Gastrocnemius medialis (tissue), 4 donors: Measurements from ENCODE around the gene C8A.

Experiments used
- POLR2A ChIP-seq, 2 donors: fragments of 450-650 bp; IDR thresholded peaks; one replicate each; pipeline ENCODE4 v1.6.1; 2017; ENCODE audit warnings: antibody characterized with exemption in 2 of 2, mild to moderate bottlenecking in 2 of 2, moderate library complexity in 2 of 2
- TF ChIP-seq, protein P1 (sequence below), 5 experiments: fragments of 450-650 bp in 3 of 5; fragments of 200-600 bp in 2 of 5; sonication (generic) in 2 of 5; IDR thresholded peaks in 4 of 5; conservative IDR thresholded peaks in 1 of 5; 1 replicate in 4 of 5; 2 replicates in 1 of 5; pipeline ENCODE4 v1.5.1; 2016 to 2019; ENCODE audit warnings: antibody characterized with exemption in 5 of 5, mild to moderate bottlenecking in 3 of 5, moderate library complexity in 3 of 5

DNA sequence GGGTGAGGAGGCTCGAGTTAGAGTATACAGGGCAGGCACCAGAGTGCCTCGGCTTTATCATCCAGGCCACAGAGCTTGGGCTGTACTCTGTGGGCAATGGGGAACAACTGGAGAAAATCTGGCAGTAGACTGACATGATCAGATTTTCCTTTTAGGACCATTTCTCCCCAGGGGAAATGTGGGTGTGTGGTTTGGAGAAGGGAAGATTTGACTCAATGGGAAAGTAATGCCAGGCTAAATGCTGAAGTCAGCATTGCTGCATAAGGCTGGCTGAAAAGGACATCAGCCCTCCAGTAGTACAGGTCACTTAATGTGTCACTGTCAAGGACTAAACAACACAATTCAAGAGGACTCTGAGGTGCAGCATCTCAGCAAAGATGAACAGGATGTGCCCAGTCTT lies 40.4 kb upstream of the C8A start:
- TF ChIP-seq POLR2A (IDR thresholded peaks at IDR 0.05), result no peak
- TF ChIP-seq, protein P1, sequence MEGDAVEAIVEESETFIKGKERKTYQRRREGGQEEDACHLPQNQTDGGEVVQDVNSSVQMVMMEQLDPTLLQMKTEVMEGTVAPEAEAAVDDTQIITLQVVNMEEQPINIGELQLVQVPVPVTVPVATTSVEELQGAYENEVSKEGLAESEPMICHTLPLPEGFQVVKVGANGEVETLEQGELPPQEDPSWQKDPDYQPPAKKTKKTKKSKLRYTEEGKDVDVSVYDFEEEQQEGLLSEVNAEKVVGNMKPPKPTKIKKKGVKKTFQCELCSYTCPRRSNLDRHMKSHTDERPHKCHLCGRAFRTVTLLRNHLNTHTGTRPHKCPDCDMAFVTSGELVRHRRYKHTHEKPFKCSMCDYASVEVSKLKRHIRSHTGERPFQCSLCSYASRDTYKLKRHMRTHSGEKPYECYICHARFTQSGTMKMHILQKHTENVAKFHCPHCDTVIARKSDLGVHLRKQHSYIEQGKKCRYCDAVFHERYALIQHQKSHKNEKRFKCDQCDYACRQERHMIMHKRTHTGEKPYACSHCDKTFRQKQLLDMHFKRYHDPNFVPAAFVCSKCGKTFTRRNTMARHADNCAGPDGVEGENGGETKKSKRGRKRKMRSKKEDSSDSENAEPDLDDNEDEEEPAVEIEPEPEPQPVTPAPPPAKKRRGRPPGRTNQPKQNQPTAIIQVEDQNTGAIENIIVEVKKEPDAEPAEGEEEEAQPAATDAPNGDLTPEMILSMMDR (IDR thresholded peaks at IDR 0.05 in 4 of 5, conservative IDR thresholded peaks at IDR 0.05 in 1 of 5), result no peak
